Thyroid gland (tissue), 4 donors: ENCODE results near the gene ATP2A3.

Source experiments
- POLR2A ChIP-seq, 2 donors: fragments of 450-650 bp; IDR thresholded peaks; one replicate each; pipeline ENCODE4 v1.6.1; 2017; ENCODE audit warnings: antibody characterized with exemption in 2 of 2, mild to moderate bottlenecking in 2 of 2, moderate library complexity in 1 of 2
- TF ChIP-seq, protein P1 (sequence below), 6 experiments: fragments of 200-600 bp in 3 of 6; fragments of 450-650 bp in 3 of 6; sonication (generic) in 3 of 6; IDR thresholded peaks; one replicate each; pipeline ENCODE4 v1.5.1; 2016 to 2019; ENCODE audit warnings: antibody characterized with exemption in 6 of 6, mild to moderate bottlenecking in 2 of 6, inconsistent platforms in 1 of 6, moderate library complexity in 1 of 6

GRCh38 chr17:3914312-3914670, 49.9 kb downstream of the ATP2A3 start:
- TF ChIP-seq, protein P1, sequence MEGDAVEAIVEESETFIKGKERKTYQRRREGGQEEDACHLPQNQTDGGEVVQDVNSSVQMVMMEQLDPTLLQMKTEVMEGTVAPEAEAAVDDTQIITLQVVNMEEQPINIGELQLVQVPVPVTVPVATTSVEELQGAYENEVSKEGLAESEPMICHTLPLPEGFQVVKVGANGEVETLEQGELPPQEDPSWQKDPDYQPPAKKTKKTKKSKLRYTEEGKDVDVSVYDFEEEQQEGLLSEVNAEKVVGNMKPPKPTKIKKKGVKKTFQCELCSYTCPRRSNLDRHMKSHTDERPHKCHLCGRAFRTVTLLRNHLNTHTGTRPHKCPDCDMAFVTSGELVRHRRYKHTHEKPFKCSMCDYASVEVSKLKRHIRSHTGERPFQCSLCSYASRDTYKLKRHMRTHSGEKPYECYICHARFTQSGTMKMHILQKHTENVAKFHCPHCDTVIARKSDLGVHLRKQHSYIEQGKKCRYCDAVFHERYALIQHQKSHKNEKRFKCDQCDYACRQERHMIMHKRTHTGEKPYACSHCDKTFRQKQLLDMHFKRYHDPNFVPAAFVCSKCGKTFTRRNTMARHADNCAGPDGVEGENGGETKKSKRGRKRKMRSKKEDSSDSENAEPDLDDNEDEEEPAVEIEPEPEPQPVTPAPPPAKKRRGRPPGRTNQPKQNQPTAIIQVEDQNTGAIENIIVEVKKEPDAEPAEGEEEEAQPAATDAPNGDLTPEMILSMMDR (IDR thresholded peaks at IDR 0.05) = no peak
- TF ChIP-seq POLR2A (IDR thresholded peaks at IDR 0.05) = no peak
